GM23338 (cell line): ENCODE data around the gene MICB. TPM values are rescaled to one million over a fixed set of nuclear protein-coding genes. Genes with fewer than 3 reads are reported as not detected.

Source experiments
- CREB1 ChIP-seq: fragments of 250-450 bp; sonication (Bioruptor Pico); IDR thresholded peaks from 2 replicates; pipeline ENCODE4 v1.5.0; 2020; ENCODE audit warnings: low read depth, mild to moderate bottlenecking, moderate library complexity
- EZH2phosphoT487 ChIP-seq: fragments of 200-600 bp; sonication (generic); IDR thresholded peaks from one replicate; pipeline ENCODE4 v1.8.1; 2018; ENCODE audit warnings: antibody characterized with exemption; ENCODE audit not compliant: unreplicated experiment
- ZNF331 ChIP-seq: fragments of 250-450 bp; sonication (Bioruptor Pico); IDR thresholded peaks from 2 replicates; pipeline ENCODE4 v1.5.0; 2020; ENCODE audit warnings: low read depth, mild to moderate bottlenecking, moderate library complexity
- polyA plus RNA-seq: library from polyadenylated mRNA; unstranded; fragments of >200 nt; fragmentation: Nextera tagmentation; extraction: Ambion mirVana; gene quantifications from 2 replicates; pipeline ENCODE4 v1.2.1, GENCODE V29; 2016
- total RNA-seq: library from RNA; depleted of rRNA; stranded (reverse); fragments of >200 nt; shearing (Covaris generic); gene quantifications from 2 replicates; pipeline ENCODE4 v1.2.3, GENCODE V29; 2014
- TF ChIP-seq, protein P1 (sequence below): fragments of 250-450 bp; sonication (Bioruptor Pico); IDR thresholded peaks from 2 replicates; pipeline ENCODE4 v1.5.0; 2020; ENCODE audit warnings: mild to moderate bottlenecking, moderate library complexity
- TF ChIP-seq, protein P2 (sequence below): IDR thresholded peaks from one replicate; pipeline ENCODE4 v1.6.1; 2018; ENCODE audit warnings: antibody characterized with exemption; ENCODE audit not compliant: unreplicated experiment
- TF ChIP-seq, protein P3 (sequence below): IDR thresholded peaks from 2 replicates; pipeline ENCODE4 v1.6.1; 2016; ENCODE audit warnings: antibody characterized with exemption

Gene MICB
- total and polyA plus RNA-seq, 2 experiments from 2014 or later: 9.2 to 23.8 TPM

DNA sequence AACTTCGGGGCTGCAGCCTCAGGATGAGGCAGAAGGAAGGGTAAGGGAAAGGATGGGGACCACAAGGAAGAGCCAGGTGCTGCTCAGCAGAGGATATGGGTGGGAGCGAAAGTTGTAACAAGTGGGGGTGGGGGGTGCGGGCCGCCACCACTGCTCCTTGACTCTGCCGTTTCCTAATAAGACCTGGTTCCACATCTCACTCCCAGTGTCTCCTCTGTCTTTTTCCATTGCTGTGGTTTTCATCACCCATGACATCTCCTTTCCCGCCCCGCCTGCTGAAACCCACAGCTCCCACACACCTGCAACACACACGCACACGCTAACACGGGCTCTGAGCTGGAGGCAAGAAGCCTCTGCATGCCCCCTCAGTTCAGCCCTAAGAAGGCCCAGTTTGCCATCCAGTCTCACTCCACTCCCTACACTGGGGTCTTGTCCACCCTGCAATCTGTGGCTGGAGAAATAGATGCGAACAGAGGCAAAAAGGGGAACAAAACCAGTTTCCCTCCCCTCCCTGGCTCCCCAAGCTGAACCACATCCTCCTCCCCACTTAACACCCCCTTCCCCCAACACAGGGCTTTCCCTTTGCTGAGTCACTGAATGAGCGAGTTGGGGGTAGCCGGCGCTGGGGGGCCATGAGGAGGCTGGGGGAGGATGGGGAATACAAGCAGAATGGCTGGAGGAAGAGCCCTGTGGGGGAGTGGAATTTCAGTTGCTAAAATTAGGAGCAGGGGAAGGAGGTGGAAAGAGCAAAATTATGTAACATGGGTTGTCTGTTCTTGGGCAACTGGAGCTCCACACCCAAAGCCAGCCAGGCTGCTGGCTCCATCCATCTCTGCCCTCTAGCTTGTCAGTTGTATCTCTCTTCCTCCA lies 60.9 kb downstream of the MICB start (continued):
- TF ChIP-seq, protein P1, sequence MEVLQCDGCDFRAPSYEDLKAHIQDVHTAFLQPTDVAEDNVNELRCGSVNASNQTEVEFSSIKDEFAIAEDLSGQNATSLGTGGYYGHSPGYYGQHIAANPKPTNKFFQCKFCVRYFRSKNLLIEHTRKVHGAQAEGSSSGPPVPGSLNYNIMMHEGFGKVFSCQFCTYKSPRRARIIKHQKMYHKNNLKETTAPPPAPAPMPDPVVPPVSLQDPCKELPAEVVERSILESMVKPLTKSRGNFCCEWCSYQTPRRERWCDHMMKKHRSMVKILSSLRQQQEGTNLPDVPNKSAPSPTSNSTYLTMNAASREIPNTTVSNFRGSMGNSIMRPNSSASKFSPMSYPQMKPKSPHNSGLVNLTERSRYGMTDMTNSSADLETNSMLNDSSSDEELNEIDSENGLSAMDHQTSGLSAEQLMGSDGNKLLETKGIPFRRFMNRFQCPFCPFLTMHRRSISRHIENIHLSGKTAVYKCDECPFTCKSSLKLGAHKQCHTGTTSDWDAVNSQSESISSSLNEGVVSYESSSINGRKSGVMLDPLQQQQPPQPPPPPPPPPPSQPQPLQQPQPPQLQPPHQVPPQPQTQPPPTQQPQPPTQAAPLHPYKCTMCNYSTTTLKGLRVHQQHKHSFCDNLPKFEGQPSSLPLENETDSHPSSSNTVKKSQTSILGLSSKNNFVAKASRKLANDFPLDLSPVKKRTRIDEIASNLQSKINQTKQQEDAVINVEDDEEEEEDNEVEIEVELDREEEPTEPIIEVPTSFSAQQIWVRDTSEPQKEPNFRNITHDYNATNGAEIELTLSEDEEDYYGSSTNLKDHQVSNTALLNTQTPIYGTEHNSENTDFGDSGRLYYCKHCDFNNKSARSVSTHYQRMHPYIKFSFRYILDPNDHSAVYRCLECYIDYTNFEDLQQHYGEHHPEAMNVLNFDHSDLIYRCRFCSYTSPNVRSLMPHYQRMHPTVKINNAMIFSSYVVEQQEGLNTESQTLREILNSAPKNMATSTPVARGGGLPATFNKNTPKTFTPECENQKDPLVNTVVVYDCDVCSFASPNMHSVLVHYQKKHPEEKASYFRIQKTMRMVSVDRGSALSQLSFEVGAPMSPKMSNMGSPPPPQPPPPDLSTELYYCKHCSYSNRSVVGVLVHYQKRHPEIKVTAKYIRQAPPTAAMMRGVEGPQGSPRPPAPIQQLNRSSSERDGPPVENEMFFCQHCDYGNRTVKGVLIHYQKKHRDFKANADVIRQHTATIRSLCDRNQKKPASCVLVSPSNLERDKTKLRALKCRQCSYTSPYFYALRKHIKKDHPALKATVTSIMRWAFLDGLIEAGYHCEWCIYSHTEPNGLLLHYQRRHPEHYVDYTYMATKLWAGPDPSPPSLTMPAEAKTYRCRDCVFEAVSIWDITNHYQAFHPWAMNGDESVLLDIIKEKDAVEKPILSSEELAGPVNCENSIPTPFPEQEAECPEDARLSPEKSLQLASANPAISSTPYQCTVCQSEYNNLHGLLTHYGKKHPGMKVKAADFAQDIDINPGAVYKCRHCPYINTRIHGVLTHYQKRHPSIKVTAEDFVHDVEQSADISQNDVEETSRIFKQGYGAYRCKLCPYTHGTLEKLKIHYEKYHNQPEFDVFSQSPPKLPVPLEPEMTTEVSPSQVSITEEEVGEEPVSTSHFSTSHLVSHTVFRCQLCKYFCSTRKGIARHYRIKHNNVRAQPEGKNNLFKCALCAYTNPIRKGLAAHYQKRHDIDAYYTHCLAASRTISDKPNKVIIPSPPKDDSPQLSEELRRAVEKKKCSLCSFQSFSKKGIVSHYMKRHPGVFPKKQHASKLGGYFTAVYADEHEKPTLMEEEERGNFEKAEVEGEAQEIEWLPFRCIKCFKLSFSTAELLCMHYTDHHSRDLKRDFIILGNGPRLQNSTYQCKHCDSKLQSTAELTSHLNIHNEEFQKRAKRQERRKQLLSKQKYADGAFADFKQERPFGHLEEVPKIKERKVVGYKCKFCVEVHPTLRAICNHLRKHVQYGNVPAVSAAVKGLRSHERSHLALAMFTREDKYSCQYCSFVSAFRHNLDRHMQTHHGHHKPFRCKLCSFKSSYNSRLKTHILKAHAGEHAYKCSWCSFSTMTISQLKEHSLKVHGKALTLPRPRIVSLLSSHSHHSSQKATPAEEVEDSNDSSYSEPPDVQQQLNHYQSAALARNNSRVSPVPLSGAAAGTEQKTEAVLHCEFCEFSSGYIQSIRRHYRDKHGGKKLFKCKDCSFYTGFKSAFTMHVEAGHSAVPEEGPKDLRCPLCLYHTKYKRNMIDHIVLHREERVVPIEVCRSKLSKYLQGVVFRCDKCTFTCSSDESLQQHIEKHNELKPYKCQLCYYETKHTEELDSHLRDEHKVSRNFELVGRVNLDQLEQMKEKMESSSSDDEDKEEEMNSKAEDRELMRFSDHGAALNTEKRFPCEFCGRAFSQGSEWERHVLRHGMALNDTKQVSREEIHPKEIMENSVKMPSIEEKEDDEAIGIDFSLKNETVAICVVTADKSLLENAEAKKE (CRISPR knock-in tag): no peak
- TF ChIP-seq CREB1 (CRISPR knock-in tag) (no peak), ZNF331 (CRISPR knock-in tag) (no peak), EZH2phosphoT487 (no peak)
- TF ChIP-seq, protein P2, sequence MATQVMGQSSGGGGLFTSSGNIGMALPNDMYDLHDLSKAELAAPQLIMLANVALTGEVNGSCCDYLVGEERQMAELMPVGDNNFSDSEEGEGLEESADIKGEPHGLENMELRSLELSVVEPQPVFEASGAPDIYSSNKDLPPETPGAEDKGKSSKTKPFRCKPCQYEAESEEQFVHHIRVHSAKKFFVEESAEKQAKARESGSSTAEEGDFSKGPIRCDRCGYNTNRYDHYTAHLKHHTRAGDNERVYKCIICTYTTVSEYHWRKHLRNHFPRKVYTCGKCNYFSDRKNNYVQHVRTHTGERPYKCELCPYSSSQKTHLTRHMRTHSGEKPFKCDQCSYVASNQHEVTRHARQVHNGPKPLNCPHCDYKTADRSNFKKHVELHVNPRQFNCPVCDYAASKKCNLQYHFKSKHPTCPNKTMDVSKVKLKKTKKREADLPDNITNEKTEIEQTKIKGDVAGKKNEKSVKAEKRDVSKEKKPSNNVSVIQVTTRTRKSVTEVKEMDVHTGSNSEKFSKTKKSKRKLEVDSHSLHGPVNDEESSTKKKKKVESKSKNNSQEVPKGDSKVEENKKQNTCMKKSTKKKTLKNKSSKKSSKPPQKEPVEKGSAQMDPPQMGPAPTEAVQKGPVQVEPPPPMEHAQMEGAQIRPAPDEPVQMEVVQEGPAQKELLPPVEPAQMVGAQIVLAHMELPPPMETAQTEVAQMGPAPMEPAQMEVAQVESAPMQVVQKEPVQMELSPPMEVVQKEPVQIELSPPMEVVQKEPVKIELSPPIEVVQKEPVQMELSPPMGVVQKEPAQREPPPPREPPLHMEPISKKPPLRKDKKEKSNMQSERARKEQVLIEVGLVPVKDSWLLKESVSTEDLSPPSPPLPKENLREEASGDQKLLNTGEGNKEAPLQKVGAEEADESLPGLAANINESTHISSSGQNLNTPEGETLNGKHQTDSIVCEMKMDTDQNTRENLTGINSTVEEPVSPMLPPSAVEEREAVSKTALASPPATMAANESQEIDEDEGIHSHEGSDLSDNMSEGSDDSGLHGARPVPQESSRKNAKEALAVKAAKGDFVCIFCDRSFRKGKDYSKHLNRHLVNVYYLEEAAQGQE: no peak
- TF ChIP-seq, protein P3, sequence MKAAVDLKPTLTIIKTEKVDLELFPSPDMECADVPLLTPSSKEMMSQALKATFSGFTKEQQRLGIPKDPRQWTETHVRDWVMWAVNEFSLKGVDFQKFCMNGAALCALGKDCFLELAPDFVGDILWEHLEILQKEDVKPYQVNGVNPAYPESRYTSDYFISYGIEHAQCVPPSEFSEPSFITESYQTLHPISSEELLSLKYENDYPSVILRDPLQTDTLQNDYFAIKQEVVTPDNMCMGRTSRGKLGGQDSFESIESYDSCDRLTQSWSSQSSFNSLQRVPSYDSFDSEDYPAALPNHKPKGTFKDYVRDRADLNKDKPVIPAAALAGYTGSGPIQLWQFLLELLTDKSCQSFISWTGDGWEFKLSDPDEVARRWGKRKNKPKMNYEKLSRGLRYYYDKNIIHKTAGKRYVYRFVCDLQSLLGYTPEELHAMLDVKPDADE: no peak
